CD8-positive, alpha-beta memory T cell (primary cell): ENCODE results near the gene CDKN3. TPM values are rescaled to one million over a fixed set of nuclear protein-coding genes. Genes with fewer than 3 reads are reported as not detected.
A peak's percentile ranks its signal among the peaks of the same experiment; 100 is the strongest.

Experiments used
- CTCF ChIA-PET: fragments of 350-600 bp; sonication (Branson Sonifier 250); formaldehyde crosslinking; loops from one replicate; lab custom pipeline; 2021; ENCODE audit warnings: antibody characterized with exemption; lab: Charles Lee
- POLR2A ChIA-PET: fragments of 350-600 bp; sonication (Branson Sonifier 250); formaldehyde crosslinking; loops from one replicate; lab custom pipeline; 2021; ENCODE audit warnings: antibody characterized with exemption; lab: Charles Lee
- DNase-seq, 5 donors: peaks; one replicate each; pipeline versions ENCODE4 v3.0.0 to v3.0.0-alpha.2; 2020 to 2022; ENCODE audit warnings: mixed read lengths in 1 of 5
- H3K27ac ChIP-seq: one replicate; pipeline ENCODE4 v1.7.0; 2013; ENCODE audit warnings: low read depth, mild to moderate bottlenecking, low read length, moderate library complexity
- H3K27me3 ChIP-seq: 2 replicates; pipeline ENCODE4 v1.7.0; 2013; ENCODE audit warnings: low read length, mild to moderate bottlenecking; ENCODE audit not compliant: insufficient read depth, poor library complexity, severe bottlenecking
- H3K36me3 ChIP-seq: 2 replicates; pipeline ENCODE4 v1.7.0; 2013; ENCODE audit warnings: mild to moderate bottlenecking, low read length, moderate library complexity; ENCODE audit not compliant: insufficient read depth
- H3K4me1 ChIP-seq: 2 replicates; pipeline ENCODE4 v1.7.0; 2013; ENCODE audit warnings: mild to moderate bottlenecking, low read length, moderate library complexity; ENCODE audit not compliant: insufficient read depth
- H3K4me3 ChIP-seq: 2 replicates; pipeline ENCODE4 v1.7.0; 2013; ENCODE audit warnings: mild to moderate bottlenecking, low read length
- H3K9me3 ChIP-seq: 2 replicates; pipeline ENCODE4 v1.7.0; 2013; ENCODE audit warnings: mild to moderate bottlenecking, low read length
- H3K27ac Mint-ChIP-seq, 8 donors: one replicate each; pipeline ENCODE4 v1.8.0; 2020 to 2021; ENCODE audit warnings: mixed read lengths in 8 of 8, mild to moderate bottlenecking in 6 of 8, inconsistent platforms in 3 of 8, moderate library complexity in 3 of 8
- H3K27me3 Mint-ChIP-seq, 2 donors: one replicate each; pipeline ENCODE4 v1.8.0; 2020 to 2021; ENCODE audit warnings: mixed read lengths in 2 of 2, mild to moderate bottlenecking in 1 of 2, moderate library complexity in 1 of 2
- H3K36me3 Mint-ChIP-seq, 3 donors: one replicate each; pipeline ENCODE4 v1.8.0; 2020 to 2021; ENCODE audit warnings: mixed read lengths in 3 of 3, inconsistent platforms in 1 of 3, mild to moderate bottlenecking in 1 of 3
- H3K4me1 Mint-ChIP-seq, 3 donors: one replicate each; pipeline ENCODE4 v1.8.0; 2020 to 2021; ENCODE audit warnings: mixed read lengths in 3 of 3, inconsistent platforms in 1 of 3, mild to moderate bottlenecking in 1 of 3
- H3K4me3 Mint-ChIP-seq, 7 donors: one replicate each; pipeline ENCODE4 v1.8.0; 2020 to 2021; ENCODE audit warnings: mixed read lengths in 7 of 7, mild to moderate bottlenecking in 6 of 7, moderate library complexity in 4 of 7, inconsistent platforms in 2 of 7
- H3K9me3 Mint-ChIP-seq, 5 donors: one replicate each; pipeline ENCODE4 v1.8.0; 2020 to 2022; ENCODE audit warnings: mixed read lengths in 5 of 5, mild to moderate bottlenecking in 3 of 5, moderate library complexity in 2 of 5, inconsistent platforms in 1 of 5
- polyA plus RNA-seq: library from polyadenylated mRNA; unstranded; fragments of 300-500 nt; fragmentation: Illumina TruSeq; gene quantifications from one replicate; pipeline ENCODE4 v1.2.3, GENCODE V29; 2021
- total RNA-seq, 2 experiments: library from RNA; stranded (reverse); gene quantifications; one replicate each; pipeline ENCODE4 v1.2.3, GENCODE V29; 2021

Gene CDKN3
- total and polyA plus RNA-seq, 3 experiments from 2014 or later: 6.7 to 46.8 (median 33.8) TPM

- peak overlapping the region in 2 of 8 donors; percentile 59 to 93 for H3K27ac Mint-ChIP-seq
- no peaks in the 10 kb centered on the region for H3K36me3 ChIP-seq
- POLR2A ChIA-PET: no interaction called here
- peaks cover 0 to 20% (median 3%) of the 10 kb centered on the region in 3 donors for H3K36me3 Mint-ChIP-seq
- no peak overlapping the region for H3K4me3 ChIP-seq
- H3K27me3 ChIP-seq: no peaks in the 10 kb centered on the region
- no peaks in the 10 kb centered on the region for H3K4me1 ChIP-seq
- peaks cover 0 to 6% (median 0%) of the 10 kb centered on the region in 3 donors for H3K4me1 Mint-ChIP-seq
- H3K9me3 Mint-ChIP-seq: no peaks in the 10 kb centered on the region
- no peak overlapping the region for H3K4me3 Mint-ChIP-seq
- H3K27ac ChIP-seq: no peak overlapping the region
- H3K9me3 ChIP-seq: no peaks in the 10 kb centered on the region
- no peak for DNase-seq
- CTCF ChIA-PET: interaction anchor here (0.8 to 1.1 kb wide), 2 partner anchors 23 to 53 kb away, joined by 3 to 4 read pairs; no protein-coding TSS in a partner anchor
- no peaks in the 10 kb centered on the region for H3K27me3 Mint-ChIP-seq
Observed at GRCh38 chr14:54420478-54421142, 23.8 kb downstream of the CDKN3 start.

- Histone ChIP-seq H3K9me3 (no peaks in the 10 kb centered on the region), H3K27me3 (no peaks in the 10 kb centered on the region), H3K27ac (no peak overlapping the region), H3K4me3 (no peak overlapping the region), H3K36me3 (no peaks in the 10 kb centered on the region), H3K4me1 (no peaks in the 10 kb centered on the region)
- no peak overlapping the region for H3K27ac Mint-ChIP-seq
- no peak overlapping the region for H3K4me3 Mint-ChIP-seq
- DNase-seq: no peak
- no peaks in the 10 kb centered on the region for H3K9me3 Mint-ChIP-seq
- peaks cover 0 to 6% (median 0%) of the 10 kb centered on the region in 3 donors for H3K4me1 Mint-ChIP-seq
- peaks cover 0 to 48% (median 12%) of the 10 kb centered on the region in 3 donors for H3K36me3 Mint-ChIP-seq
- ChIA-PET POLR2A (no interaction called here), CTCF (interaction anchor here (0.8 kb wide), 1 partner anchor 10 kb away, joined by 4 read pairs; no protein-coding TSS in a partner anchor)
- no peaks in the 10 kb centered on the region for H3K27me3 Mint-ChIP-seq
Observed at GRCh38 chr14:54423991-54424390, 27.2 kb downstream of the CDKN3 start.

- peaks cover 4% of the 10 kb centered on the region for H3K36me3 ChIP-seq
- Mint-ChIP-seq H3K4me3 (no peak overlapping the region), H3K36me3 (peaks cover 0 to 53% (median 12%) of the 10 kb centered on the region in 3 donors), H3K27me3 (no peaks in the 10 kb centered on the region), H3K27ac (no peak overlapping the region), H3K4me1 (peaks cover 0 to 6% (median 0%) of the 10 kb centered on the region in 3 donors), H3K9me3 (no peaks in the 10 kb centered on the region)
- no peak overlapping the region for H3K4me3 ChIP-seq
- H3K4me1 ChIP-seq: no peaks in the 10 kb centered on the region
- CTCF ChIA-PET: interaction anchor here (0.8 kb wide), 1 partner anchor 11 kb away, joined by 4 read pairs; no protein-coding TSS in a partner anchor
- POLR2A ChIA-PET: no interaction called here
- no peaks in the 10 kb centered on the region for H3K27me3 ChIP-seq
- no peak for DNase-seq
- H3K9me3 ChIP-seq: no peaks in the 10 kb centered on the region
- H3K27ac ChIP-seq: no peak overlapping the region
Observed at GRCh38 chr14:54424479-54424901, 27.7 kb downstream of the CDKN3 start.

- no peak for DNase-seq
- ChIA-PET POLR2A (no interaction called here), CTCF (no interaction called here)
- peaks cover 0 to 59% (median 14%) of the 10 kb centered on the region in 3 donors for H3K36me3 Mint-ChIP-seq
- no peaks in the 10 kb centered on the region for H3K27me3 Mint-ChIP-seq
- H3K27ac Mint-ChIP-seq: peak overlapping the region in 2 of 8 donors; percentile 2 to 72
- Histone ChIP-seq H3K4me3 (no peak overlapping the region), H3K36me3 (peaks cover 10% of the 10 kb centered on the region), H3K9me3 (no peaks in the 10 kb centered on the region), H3K27me3 (no peaks in the 10 kb centered on the region), H3K27ac (no peak overlapping the region), H3K4me1 (no peaks in the 10 kb centered on the region)
- no peak overlapping the region for H3K4me3 Mint-ChIP-seq
- no peaks in the 10 kb centered on the region for H3K9me3 Mint-ChIP-seq
- H3K4me1 Mint-ChIP-seq: peaks cover 0 to 6% (median under 1%) of the 10 kb centered on the region in 3 donors
Observed at GRCh38 chr14:54425068-54425467, 28.3 kb downstream of the CDKN3 start.

- Mint-ChIP-seq H3K4me3 (no peak overlapping the region), H3K4me1 (peaks cover 0 to 4% (median 1%) of the 10 kb centered on the region in 3 donors), H3K27me3 (no peaks in the 10 kb centered on the region), H3K36me3 (peaks cover 0 to 66% (median 17%) of the 10 kb centered on the region in 3 donors), H3K9me3 (no peaks in the 10 kb centered on the region), H3K27ac (peak overlapping the region in 2 of 8 donors; percentile 2 to 72)
- POLR2A ChIA-PET: no interaction called here
- peaks cover 15% of the 10 kb centered on the region for H3K36me3 ChIP-seq
- CTCF ChIA-PET: no interaction called here
- no peaks in the 10 kb centered on the region for H3K9me3 ChIP-seq
- H3K27ac ChIP-seq: no peak overlapping the region
- H3K4me3 ChIP-seq: no peak overlapping the region
- no peaks in the 10 kb centered on the region for H3K27me3 ChIP-seq
- DNase-seq: no peak
- H3K4me1 ChIP-seq: no peaks in the 10 kb centered on the region
Observed at GRCh38 chr14:54425537-54426274, 28.9 kb downstream of the CDKN3 start.

- ChIA-PET POLR2A (no interaction called here), CTCF (no interaction called here)
- peaks cover 4 to 15% (median 12%) of the 10 kb centered on the region in 3 donors for H3K4me1 Mint-ChIP-seq
- H3K4me1 ChIP-seq: no peaks in the 10 kb centered on the region
- peaks cover 15% of the 10 kb centered on the region for H3K36me3 ChIP-seq
- no peak overlapping the region for H3K4me3 Mint-ChIP-seq
- DNase-seq: no peak
- H3K27me3 Mint-ChIP-seq: no peaks in the 10 kb centered on the region
- H3K4me3 ChIP-seq: no peak overlapping the region
- H3K9me3 ChIP-seq: no peaks in the 10 kb centered on the region
- H3K27me3 ChIP-seq: no peaks in the 10 kb centered on the region
- no peak overlapping the region for H3K27ac Mint-ChIP-seq
- H3K9me3 Mint-ChIP-seq: no peaks in the 10 kb centered on the region
- peaks cover 0 to 80% (median 21%) of the 10 kb centered on the region in 3 donors for H3K36me3 Mint-ChIP-seq
- no peak overlapping the region for H3K27ac ChIP-seq
Observed at GRCh38 chr14:54427871-54428270, 31.1 kb downstream of the CDKN3 start.

- DNase-seq: no peak
- ChIA-PET POLR2A (no interaction called here), CTCF (no interaction called here)
- H3K9me3 Mint-ChIP-seq: no peaks in the 10 kb centered on the region
- Histone ChIP-seq H3K27ac (no peak overlapping the region), H3K27me3 (no peaks in the 10 kb centered on the region), H3K4me3 (no peak overlapping the region), H3K4me1 (no peaks in the 10 kb centered on the region), H3K9me3 (no peaks in the 10 kb centered on the region), H3K36me3 (peaks cover 15% of the 10 kb centered on the region)
- H3K4me3 Mint-ChIP-seq: no peak overlapping the region
- H3K27me3 Mint-ChIP-seq: no peaks in the 10 kb centered on the region
- peak overlapping the region in 1 of 8 donors; percentile 32 for H3K27ac Mint-ChIP-seq
- H3K36me3 Mint-ChIP-seq: peaks cover 0 to 85% (median 21%) of the 10 kb centered on the region in 3 donors
- peaks cover 9 to 21% (median 18%) of the 10 kb centered on the region in 3 donors for H3K4me1 Mint-ChIP-seq
Observed at GRCh38 chr14:54428527-54428926, 31.7 kb downstream of the CDKN3 start.
